Measurements from ENCODE around the gene NUTM2B. TPM values are rescaled to one million over a fixed set of nuclear protein-coding genes. Genes with fewer than 3 reads are reported as not detected.
"Not testable (repeated sequence)": the region's sequence is repeated elsewhere in the genome, so short reads cannot be mapped to it uniquely, and the experiment has no call there.

NUTM2B gene
- total RNA-seq, result 0.85 TPM in 1 of 2 replicates, not detected in the other

DNA sequence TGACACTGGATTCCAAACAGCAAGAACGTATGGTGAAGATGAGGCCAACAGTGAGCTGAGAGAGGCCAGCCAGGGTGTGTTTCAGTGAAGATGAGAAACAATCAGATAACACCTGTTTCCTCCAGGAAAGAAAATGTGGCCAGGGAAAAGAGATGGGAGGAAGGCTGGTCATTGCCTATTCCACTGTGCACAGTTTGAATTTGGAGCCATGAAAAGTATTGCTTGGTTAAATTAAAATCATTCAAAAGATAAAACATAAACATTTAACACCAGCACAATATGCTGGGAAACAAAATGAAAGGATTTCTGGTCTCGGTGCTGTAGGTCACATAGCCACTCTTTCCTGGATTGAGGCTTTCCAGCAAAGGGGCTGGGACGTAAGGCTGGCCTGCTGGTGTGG, at the start of gene NUTM2B:
NUTM2B (plus strand) TSS at position 301 of the 400 bp plus-strand sequence. CDS start 383 bp downstream, outside the sequence.
- DNase-seq (ENCODE audit: low read depth), result not testable (repeated sequence)

- not testable (repeated sequence) for DNase-seq (ENCODE audit: low read depth)
Measured at GRCh38 chr10:79663287-79663686, 39.7 kb upstream of the NUTM2B start.

DNA sequence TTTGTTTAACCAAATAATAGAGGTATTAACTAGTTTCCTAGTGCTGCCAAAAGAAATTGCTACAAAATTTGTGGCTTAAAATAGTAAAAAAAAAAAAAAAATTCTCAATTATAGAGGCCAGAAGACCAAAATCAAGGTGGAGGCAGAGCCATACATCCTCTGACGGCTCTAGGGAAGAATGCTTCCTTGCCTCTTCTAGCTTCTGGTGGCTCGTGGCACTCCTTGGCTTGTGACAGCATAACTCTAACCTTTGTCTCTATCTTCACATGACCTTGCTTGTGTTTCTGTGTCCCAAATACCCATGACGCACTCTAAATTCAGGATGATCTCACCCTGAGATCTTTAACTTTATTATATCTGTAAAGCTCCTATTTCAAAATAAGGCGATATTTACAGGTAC, 38.3 kb upstream of the NUTM2B start:
- not testable (repeated sequence) for DNase-seq (ENCODE audit: low read depth)

GRCh38 chr10:79669248-79669788, 33.7 kb upstream of the NUTM2B start:
- DNase-seq (ENCODE audit: low read depth), result not testable (repeated sequence)

- DNase-seq (ENCODE audit: low read depth), result not testable (repeated sequence)
Measured at GRCh38 chr10:79674878-79675277, 28.1 kb upstream of the NUTM2B start.

DNA sequence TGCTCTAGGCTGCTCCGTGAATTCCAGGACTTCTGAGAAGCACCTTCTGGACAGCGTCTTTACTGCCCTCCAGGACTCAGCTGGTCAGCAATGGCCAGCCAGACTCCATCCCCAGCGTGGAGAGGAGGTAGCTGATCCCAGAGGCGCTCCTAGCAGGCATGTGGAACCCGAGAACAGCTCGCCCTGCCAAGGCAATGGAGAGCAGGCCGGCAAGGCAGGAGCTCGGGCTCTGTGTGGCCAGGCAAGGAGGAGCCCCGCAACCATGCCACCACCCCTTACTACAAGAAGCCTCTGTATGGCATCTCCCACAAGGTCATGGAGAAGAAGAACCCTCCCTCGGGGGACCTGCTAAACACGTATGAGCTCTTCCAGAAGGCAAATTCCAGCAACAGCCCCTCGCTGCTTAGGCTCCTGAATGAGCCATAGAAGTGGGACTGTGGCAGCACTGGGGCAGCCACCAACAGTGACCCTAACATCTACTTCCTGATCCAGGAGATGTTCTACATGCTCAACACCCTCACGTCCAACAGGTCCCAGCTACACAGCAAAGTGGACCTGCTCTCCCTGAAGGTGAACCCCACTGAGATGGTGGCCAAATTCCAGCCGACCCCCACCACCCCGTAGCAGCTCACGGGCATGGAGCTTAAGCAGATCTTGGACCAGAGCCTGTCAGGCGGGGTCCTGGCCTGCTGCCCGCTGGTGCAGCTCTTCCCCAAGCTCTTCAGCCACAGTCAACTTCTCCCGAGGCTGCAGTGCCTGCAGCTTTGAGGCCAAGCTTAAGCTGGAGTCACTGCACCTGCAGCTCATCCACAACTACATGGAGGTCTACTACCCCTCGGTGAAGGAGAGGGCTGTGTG, 19.8 kb upstream of the NUTM2B start:
- DNase-seq (ENCODE audit: low read depth), result not testable (repeated sequence)

GRCh38 chr10:79683884-79684720, 18.9 kb upstream of the NUTM2B start:
- not testable (repeated sequence) for DNase-seq (ENCODE audit: low read depth)

GRCh38 chr10:79685044-79685685, 17.9 kb upstream of the NUTM2B start:
- DNase-seq (ENCODE audit: low read depth), result peak; percentile 11

DNA sequence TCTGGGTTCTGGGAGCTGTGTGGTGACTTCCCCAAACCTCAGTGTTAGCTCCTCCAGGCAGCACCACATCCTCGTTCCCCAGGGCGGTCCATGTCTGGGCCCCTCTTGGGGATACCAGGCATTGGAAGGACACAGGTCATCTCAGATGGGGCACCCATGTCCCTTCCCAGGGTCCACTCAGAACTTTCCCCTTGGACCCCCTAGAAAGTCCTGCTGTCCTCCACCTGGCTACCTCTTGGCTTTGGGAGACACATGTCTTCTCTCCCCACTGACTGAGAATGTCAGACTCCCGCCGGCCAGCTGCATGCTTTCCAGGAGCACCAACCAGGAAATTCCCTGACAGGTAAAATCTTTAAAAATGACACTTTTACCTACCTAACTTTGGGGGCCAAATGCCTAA, 16.4 kb upstream of the NUTM2B start:
- not testable (repeated sequence) for DNase-seq (ENCODE audit: low read depth)

DNA sequence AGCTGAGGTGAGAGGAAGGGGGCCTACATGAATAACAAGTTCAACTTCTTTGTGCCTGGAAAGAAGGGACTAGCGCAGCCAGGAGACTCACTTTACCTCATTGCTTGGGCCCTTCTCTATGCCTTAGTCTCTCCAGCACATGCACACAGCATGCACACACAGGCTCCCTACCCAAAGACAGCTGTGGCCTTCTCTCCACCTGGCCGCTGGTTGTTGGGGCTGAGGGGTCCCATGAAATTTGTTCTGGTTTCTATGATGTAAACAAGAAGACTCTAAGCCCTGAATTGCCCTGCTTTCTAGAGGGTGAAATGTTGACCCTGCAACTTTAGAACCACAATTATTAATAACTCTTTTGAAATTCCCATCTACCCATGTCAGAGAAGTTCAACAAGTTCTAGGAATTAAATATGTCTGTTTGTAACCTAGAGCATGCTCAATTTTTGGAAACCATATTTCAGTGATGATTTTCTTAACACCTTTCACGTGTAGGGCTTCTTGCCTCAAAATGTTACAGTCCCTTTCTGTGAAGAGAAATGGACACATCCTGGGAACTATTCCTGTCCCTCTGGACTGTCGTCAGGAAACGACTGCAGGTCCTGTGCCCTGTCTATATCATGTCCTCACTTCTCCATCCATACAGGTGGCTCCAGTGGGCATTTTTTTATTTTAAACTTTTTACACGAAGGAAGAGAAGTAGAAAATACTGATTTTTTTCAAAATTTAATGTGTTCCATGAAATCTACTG, 15.4 kb upstream of the NUTM2B start:
- not testable (repeated sequence) for DNase-seq (ENCODE audit: low read depth)

- DNase-seq (ENCODE audit: low read depth), result not testable (repeated sequence)
Measured at GRCh38 chr10:79688798-79689197, 14.2 kb upstream of the NUTM2B start.

- DNase-seq (ENCODE audit: low read depth), result not testable (repeated sequence)
Measured at GRCh38 chr10:79696596-79696995, 6.4 kb upstream of the NUTM2B start.

GRCh38 chr10:79697141-79697540, 5.9 kb upstream of the NUTM2B start:
- DNase-seq (ENCODE audit: low read depth), result not testable (repeated sequence)

GRCh38 chr10:79700381-79700944, 2.6 kb upstream of the NUTM2B start:
- DNase-seq (ENCODE audit: low read depth), result not testable (repeated sequence)

DNA sequence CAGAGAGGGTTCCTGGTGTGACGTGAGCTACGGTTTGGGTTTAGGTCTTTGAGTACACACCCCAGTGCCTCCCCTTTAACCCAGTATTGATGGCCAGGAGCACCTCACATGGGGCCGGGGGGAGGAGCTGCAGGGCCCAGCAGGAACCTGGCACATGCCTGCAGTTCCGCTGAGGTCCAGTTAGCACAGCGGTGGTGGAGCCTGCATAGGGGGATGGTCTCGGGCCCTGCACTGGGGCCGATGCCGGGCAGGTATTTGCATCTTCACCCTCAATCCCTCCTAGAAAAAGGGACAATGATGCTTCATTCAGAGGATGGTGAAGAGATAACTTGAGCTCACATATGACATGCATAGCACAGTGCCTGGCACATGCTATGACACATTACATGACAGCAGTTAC, 4.0 kb downstream of the NUTM2B start:
- not testable (repeated sequence) for DNase-seq (ENCODE audit: low read depth)

- not testable (repeated sequence) for DNase-seq (ENCODE audit: low read depth)
Measured at GRCh38 chr10:79714976-79715375, 11.9 kb downstream of the NUTM2B start.

DNA sequence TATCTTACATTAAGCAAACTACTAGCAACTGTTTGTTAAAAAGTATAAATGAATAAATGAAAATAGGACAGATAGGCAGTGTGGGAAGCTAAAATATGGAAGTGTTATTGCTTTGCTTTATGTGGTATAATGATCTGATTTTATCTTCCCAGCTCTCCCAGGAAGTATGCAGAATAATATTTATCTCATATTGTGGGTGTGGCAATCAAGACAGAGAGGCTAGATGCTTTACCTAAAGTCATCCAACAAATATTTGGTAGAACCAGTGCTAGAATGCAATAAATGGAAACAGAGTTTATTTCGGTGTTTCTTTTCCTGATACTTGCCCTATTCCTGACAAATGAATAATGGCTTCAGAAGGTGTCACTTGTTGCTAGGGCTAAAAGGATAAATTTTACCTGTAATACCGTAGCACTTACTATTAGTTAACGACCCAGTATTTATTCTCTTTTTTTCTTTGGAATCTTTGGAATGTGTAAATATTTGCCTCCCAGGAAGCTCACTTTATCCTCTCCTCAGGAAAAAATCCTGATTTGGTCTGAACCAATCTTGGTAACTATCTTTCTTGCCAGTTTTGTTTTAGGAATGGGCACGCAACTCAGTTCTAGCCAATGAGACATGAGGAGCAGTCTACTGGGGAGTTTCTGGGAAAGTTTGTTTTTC, 14.0 kb downstream of the NUTM2B start:
- DNase-seq (ENCODE audit: low read depth), result peak; percentile 4

GRCh38 chr10:79720000-79720399, 17.0 kb downstream of the NUTM2B start:
- DNase-seq (ENCODE audit: low read depth), result not testable (repeated sequence)

DNA sequence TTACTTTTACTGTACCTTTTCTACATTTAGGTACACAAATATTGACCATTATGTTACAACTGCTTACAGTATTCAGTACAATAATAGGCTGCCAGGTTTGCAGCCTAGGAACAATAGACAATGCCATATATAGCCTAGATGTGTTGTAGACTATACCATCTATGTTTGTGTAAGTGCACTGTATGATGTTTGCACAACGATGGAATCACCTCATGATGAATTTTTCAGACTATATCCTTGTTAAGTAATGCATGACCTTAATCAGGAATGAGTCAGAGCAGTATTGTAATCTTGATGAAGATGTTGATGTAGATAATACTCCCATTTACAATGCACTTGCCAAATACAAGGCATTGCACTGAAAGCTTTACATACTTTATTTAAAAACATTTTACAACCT, 23.6 kb downstream of the NUTM2B start:
- peak; percentile 35 for DNase-seq (ENCODE audit: low read depth)

- not testable (repeated sequence) for DNase-seq (ENCODE audit: low read depth)
Measured at GRCh38 chr10:79744844-79745243, 41.8 kb downstream of the NUTM2B start.
